ENCODE measurements around the gene LAD1. TPM values are rescaled to one million over a fixed set of nuclear protein-coding genes. Genes with fewer than 3 reads are reported as not detected.

The LAD1 gene
- total and polyA plus RNA-seq, 2 of the 13 experiments (the other 11 are each of a cell fraction or from before 2014, with no cell fraction given), result 10.8 to 65.6 TPM

DNA sequence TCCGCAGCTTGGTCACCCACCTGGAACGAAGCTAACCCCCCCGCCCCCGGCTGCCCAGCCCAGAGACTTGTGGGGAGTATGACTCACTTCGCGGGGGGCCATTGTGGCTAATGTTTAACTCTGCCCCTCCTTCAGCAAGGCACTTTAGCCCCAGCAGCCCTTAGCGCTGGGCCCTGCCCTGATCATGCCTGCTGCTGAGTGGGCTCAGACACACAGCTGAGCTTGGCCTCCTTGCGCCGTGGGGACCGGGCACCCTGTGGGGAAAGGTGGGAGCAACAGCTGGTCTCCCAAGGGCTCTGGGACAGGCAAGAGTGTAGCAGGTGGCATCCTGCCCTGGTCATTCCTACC lies 6.3 kb upstream of the LAD1 start (continued):
- TF ChIP-seq, protein P1, sequence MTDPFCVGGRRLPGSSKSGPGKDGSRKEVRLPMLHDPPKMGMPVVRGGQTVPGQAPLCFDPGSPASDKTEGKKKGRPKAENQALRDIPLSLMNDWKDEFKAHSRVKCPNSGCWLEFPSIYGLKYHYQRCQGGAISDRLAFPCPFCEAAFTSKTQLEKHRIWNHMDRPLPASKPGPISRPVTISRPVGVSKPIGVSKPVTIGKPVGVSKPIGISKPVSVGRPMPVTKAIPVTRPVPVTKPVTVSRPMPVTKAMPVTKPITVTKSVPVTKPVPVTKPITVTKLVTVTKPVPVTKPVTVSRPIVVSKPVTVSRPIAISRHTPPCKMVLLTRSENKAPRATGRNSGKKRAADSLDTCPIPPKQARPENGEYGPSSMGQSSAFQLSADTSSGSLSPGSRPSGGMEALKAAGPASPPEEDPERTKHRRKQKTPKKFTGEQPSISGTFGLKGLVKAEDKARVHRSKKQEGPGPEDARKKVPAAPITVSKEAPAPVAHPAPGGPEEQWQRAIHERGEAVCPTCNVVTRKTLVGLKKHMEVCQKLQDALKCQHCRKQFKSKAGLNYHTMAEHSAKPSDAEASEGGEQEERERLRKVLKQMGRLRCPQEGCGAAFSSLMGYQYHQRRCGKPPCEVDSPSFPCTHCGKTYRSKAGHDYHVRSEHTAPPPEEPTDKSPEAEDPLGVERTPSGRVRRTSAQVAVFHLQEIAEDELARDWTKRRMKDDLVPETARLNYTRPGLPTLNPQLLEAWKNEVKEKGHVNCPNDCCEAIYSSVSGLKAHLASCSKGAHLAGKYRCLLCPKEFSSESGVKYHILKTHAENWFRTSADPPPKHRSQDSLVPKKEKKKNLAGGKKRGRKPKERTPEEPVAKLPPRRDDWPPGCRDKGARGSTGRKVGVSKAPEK (CRISPR knock-in tag; IDR thresholded peaks at IDR 0.05; ENCODE audit: borderline replicate concordance), result 0 out of 2 replicates have a peak, but pooled peaks have one; percentile 53
- TF ChIP-seq ZNF616 (CRISPR knock-in tag; IDR thresholded peaks at IDR 0.05; ENCODE audit: low read depth) (no peak), SP4 (CRISPR knock-in tag; IDR thresholded peaks at IDR 0.05) (0 out of 2 replicates have a peak, but pooled peaks have one; percentile 44), STAG1 (CRISPR knock-in tag; IDR thresholded peaks at IDR 0.05) (no peak), ZNF549 (CRISPR knock-in tag; IDR thresholded peaks at IDR 0.05) (no peak), NFKB2 (CRISPR knock-in tag; IDR thresholded peaks at IDR 0.05; ENCODE audit: borderline replicate concordance) (peak; percentile 64; the same call in 1 of the 2 replicates), GATAD2A (CRISPR knock-in tag; IDR thresholded peaks at IDR 0.05) (peak; percentile 64), SRY (CRISPR knock-in tag; IDR thresholded peaks at IDR 0.05) (no peak), ZNF724P (CRISPR knock-in tag; IDR thresholded peaks at IDR 0.05; ENCODE audit: borderline replicate concordance) (0 out of 2 replicates have a peak, but pooled peaks have one; percentile 43), BCL6 (CRISPR knock-in tag; IDR thresholded peaks at IDR 0.05) (no peak), ZNF772 (CRISPR knock-in tag; IDR thresholded peaks at IDR 0.05) (no peak), SALL2 (CRISPR knock-in tag; IDR thresholded peaks at IDR 0.05) (peak; percentile 74; the same call in 1 of the 2 replicates), FOSL2 (CRISPR knock-in tag; IDR thresholded peaks at IDR 0.05) (peak; percentile 99), BORCS8-MEF2B (CRISPR knock-in tag; IDR thresholded peaks at IDR 0.05) (no peak), GABPA (IDR thresholded peaks at IDR 0.05; ENCODE audit: low read depth, low read length) (no peak), GABPA (CRISPR knock-in tag; IDR thresholded peaks at IDR 0.05; ENCODE audit: low read depth) (no peak), ZFX (CRISPR knock-in tag; IDR thresholded peaks at IDR 0.05; ENCODE audit: low read depth) (peak; percentile 82), ZFYVE20 (CRISPR knock-in tag; IDR thresholded peaks at IDR 0.05; ENCODE audit: borderline replicate concordance, low read depth) (no peak), SRSF9 (IDR thresholded peaks at IDR 0.05; ENCODE audit: borderline replicate concordance, insufficient read depth, low read depth, low read length, poor library complexity, severe bottlenecking) (no peak)
- TF ChIP-seq, protein P2, sequence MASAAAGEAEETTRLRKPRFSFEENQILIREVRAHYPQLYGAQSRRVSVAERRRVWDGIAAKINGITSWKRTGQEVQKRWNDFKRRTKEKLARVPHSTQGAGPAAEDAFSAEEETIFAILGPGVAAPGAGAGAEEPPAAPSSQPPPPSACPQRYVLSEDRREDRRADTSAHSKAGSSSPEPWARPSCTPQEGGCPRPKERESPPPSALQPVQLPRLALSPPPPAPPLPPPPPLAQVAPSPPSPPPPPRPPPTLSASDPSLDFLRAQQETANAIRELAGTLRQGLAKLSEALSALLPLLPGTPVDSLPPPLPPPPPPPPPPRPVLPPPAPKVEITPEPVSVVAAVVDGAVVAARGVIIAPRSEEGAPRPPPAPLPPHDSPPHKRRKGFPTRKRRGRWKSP (CRISPR knock-in tag; IDR thresholded peaks at IDR 0.05), result peak; percentile 91; the same call in 1 of the 2 replicates
- TF ChIP-seq, protein P3, sequence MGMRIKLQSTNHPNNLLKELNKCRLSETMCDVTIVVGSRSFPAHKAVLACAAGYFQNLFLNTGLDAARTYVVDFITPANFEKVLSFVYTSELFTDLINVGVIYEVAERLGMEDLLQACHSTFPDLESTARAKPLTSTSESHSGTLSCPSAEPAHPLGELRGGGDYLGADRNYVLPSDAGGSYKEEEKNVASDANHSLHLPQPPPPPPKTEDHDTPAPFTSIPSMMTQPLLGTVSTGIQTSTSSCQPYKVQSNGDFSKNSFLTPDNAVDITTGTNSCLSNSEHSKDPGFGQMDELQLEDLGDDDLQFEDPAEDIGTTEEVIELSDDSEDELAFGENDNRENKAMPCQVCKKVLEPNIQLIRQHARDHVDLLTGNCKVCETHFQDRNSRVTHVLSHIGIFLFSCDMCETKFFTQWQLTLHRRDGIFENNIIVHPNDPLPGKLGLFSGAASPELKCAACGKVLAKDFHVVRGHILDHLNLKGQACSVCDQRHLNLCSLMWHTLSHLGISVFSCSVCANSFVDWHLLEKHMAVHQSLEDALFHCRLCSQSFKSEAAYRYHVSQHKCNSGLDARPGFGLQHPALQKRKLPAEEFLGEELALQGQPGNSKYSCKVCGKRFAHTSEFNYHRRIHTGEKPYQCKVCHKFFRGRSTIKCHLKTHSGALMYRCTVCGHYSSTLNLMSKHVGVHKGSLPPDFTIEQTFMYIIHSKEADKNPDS (CRISPR knock-in tag; IDR thresholded peaks at IDR 0.05), result no peak
- TF ChIP-seq, protein P4, sequence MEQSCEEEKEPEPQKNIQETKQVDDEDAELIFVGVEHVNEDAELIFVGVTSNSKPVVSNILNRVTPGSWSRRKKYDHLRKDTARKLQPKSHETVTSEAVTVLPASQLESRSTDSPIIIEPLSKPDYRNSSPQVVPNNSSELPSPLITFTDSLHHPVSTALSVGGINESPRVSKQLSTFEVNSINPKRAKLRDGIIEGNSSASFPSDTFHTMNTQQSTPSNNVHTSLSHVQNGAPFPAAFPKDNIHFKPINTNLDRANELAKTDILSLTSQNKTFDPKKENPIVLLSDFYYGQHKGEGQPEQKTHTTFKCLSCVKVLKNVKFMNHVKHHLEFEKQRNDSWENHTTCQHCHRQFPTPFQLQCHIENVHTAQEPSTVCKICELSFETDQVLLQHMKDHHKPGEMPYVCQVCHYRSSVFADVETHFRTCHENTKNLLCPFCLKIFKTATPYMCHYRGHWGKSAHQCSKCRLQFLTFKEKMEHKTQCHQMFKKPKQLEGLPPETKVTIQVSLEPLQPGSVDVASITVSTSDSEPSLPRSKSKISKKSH (CRISPR knock-in tag; IDR thresholded peaks at IDR 0.05; ENCODE audit: borderline replicate concordance), result no peak; the same call in 1 of the 2 replicates

Measured in HepG2 (cell line).